WTC11 (cell line): Measurements from ENCODE around the gene TUBA1A. TPM values are rescaled to one million over a fixed set of nuclear protein-coding genes. Genes with fewer than 3 reads are reported as not detected.

Experiments
- ATAC-seq: fragments of 200-7000 bp; cut with Tn5 transposase; 2 replicates; pipeline ENCODE4 v1.10.0; 2021; ENCODE audit warnings: mild to moderate bottlenecking, moderate library complexity
- CTCF ChIA-PET: fragments of 300-600 bp; sonication (Branson Sonifier 250); formaldehyde crosslinking; loops from one replicate; lab custom pipeline; 2021; ENCODE audit warnings: antibody characterized with exemption; lab: Charles Lee
- POLR2A ChIA-PET: fragments of 350-600 bp; sonication (Branson Sonifier 250); formaldehyde crosslinking; loops from one replicate; lab custom pipeline; 2021; ENCODE audit warnings: antibody characterized with exemption; lab: Charles Lee
- DNase-seq: peaks from one replicate; pipeline ENCODE4 v3.0.0; 2021; ENCODE audit warnings: low spot score
- H3K27ac Mint-ChIP-seq: 2 replicates; pipeline ENCODE4 v1.8.0; 2021; ENCODE audit warnings: mixed read lengths
- H3K27me3 Mint-ChIP-seq: 2 replicates; pipeline ENCODE4 v1.8.0; 2021; ENCODE audit warnings: low read depth, mild to moderate bottlenecking, moderate library complexity, mixed read lengths
- H3K36me3 Mint-ChIP-seq: 2 replicates; pipeline ENCODE4 v1.8.0; 2021; ENCODE audit warnings: mixed read lengths
- H3K4me1 Mint-ChIP-seq: 2 replicates; pipeline ENCODE4 v1.8.0; 2022; ENCODE audit warnings: mixed read lengths
- H3K4me3 Mint-ChIP-seq: 2 replicates; pipeline ENCODE4 v1.8.0; 2021; ENCODE audit warnings: mild to moderate bottlenecking, moderate library complexity, mixed read lengths
- H3K9me3 Mint-ChIP-seq: 2 replicates; pipeline ENCODE4 v1.8.0; 2021; ENCODE audit warnings: mixed read lengths
- AR ChIP-seq: fragments of 250-450 bp; sonication (Bioruptor Pico); IDR thresholded peaks from 2 replicates; pipeline ENCODE4 v1.9.0; 2021; ENCODE audit warnings: mild to moderate bottlenecking
- CREB1 ChIP-seq: sonication (generic); formaldehyde crosslinking; IDR thresholded peaks from 2 replicates; pipeline ENCODE4 v1.8.0; 2023; ENCODE audit warnings: mild to moderate bottlenecking, missing genetic modification reagents
- CREM ChIP-seq: sonication (generic); formaldehyde crosslinking; IDR thresholded peaks from 2 replicates; pipeline ENCODE4 v1.8.1; 2022; ENCODE audit warnings: mild to moderate bottlenecking, missing genetic modification reagents, moderate library complexity
- ELF4 ChIP-seq: sonication (generic); formaldehyde crosslinking; IDR thresholded peaks from 2 replicates; pipeline ENCODE4 v1.8.1; 2022; ENCODE audit warnings: low read depth, mild to moderate bottlenecking, moderate library complexity, missing genetic modification reagents
- ETV6 ChIP-seq: sonication (generic); formaldehyde crosslinking; IDR thresholded peaks from 2 replicates; pipeline ENCODE4 v1.8.1; 2022; ENCODE audit warnings: mild to moderate bottlenecking, missing genetic modification reagents
- HMGA2 ChIP-seq: fragments of 250-450 bp; sonication (Bioruptor Pico); IDR thresholded peaks from 2 replicates; pipeline ENCODE4 v1.4.0; 2021; ENCODE audit warnings: mild to moderate bottlenecking, moderate library complexity
- JAZF1 ChIP-seq: fragments of 250-450 bp; sonication (Bioruptor Pico); IDR thresholded peaks from 2 replicates; pipeline ENCODE4 v1.9.0; 2021; ENCODE audit warnings: moderate library complexity, mild to moderate bottlenecking, inconsistent platforms
- MYBL2 ChIP-seq: sonication (generic); formaldehyde crosslinking; IDR thresholded peaks from 2 replicates; pipeline ENCODE4 v1.8.1; 2023; ENCODE audit warnings: mild to moderate bottlenecking, moderate library complexity, missing genetic modification reagents
- NFE2L1 ChIP-seq: sonication (generic); formaldehyde crosslinking; IDR thresholded peaks from 2 replicates; pipeline ENCODE4 v1.8.1; 2023; ENCODE audit warnings: missing genetic modification reagents
- NR1H2 ChIP-seq: sonication (generic); formaldehyde crosslinking; IDR thresholded peaks from 2 replicates; pipeline ENCODE4 v1.9.0; 2021; ENCODE audit warnings: mild to moderate bottlenecking, moderate library complexity, missing genetic modification reagents
- OVOL2 ChIP-seq: fragments of 250-450 bp; sonication (Bioruptor Pico); IDR thresholded peaks from 2 replicates; pipeline ENCODE4 v1.9.0; 2021; ENCODE audit warnings: mild to moderate bottlenecking, borderline replicate concordance
- PRRX2 ChIP-seq: fragments of 250-450 bp; sonication (Bioruptor Pico); IDR thresholded peaks from 2 replicates; pipeline ENCODE4 v1.8.0; 2021; ENCODE audit warnings: mild to moderate bottlenecking
- RELA ChIP-seq: sonication (generic); formaldehyde crosslinking; IDR thresholded peaks from 2 replicates; pipeline ENCODE4 v1.8.1; 2022; ENCODE audit warnings: missing genetic modification reagents, mild to moderate bottlenecking, borderline replicate concordance
- USF2 ChIP-seq: sonication (generic); formaldehyde crosslinking; IDR thresholded peaks from 2 replicates; pipeline ENCODE4 v1.8.1; 2023; ENCODE audit warnings: mild to moderate bottlenecking, missing genetic modification reagents, moderate library complexity
- ZMAT4 ChIP-seq: fragments of 250-450 bp; sonication (Bioruptor Pico); IDR thresholded peaks from 2 replicates; pipeline ENCODE4 v1.9.0; 2021; ENCODE audit warnings: mild to moderate bottlenecking
- ZNF396 ChIP-seq: fragments of 250-450 bp; sonication (Bioruptor Pico); IDR thresholded peaks from 2 replicates; pipeline ENCODE4 v1.8.0; 2021; ENCODE audit warnings: mild to moderate bottlenecking, moderate library complexity, borderline replicate concordance
- ZNF425 ChIP-seq: fragments of 250-450 bp; sonication (Bioruptor Pico); conservative IDR thresholded peaks from 2 replicates; pipeline ENCODE4 v1.9.0; 2021; ENCODE audit warnings: mild to moderate bottlenecking
- ZSCAN18 ChIP-seq: fragments of 250-450 bp; sonication (Bioruptor Pico); IDR thresholded peaks from 2 replicates; pipeline ENCODE4 v2.1.2; 2022; ENCODE audit warnings: mild to moderate bottlenecking, moderate library complexity
- total RNA-seq: library from RNA; stranded (reverse); gene quantifications from 3 replicates; pipeline ENCODE4 v1.2.3, GENCODE V29; 2021

Gene TUBA1A
- total RNA-seq, 1 experiment from 2014 or later: 226 TPM

GRCh38 chr12:49230176-49230804 is 41.4 kb upstream of the TUBA1A start:
- Mint-ChIP-seq H3K27me3 (peaks cover 6% of the 10 kb centered on the region; the same call in 1 of the 2 replicates), H3K4me1 (peaks cover 27% of the 10 kb centered on the region), H3K4me3 (no peak overlapping the region)
- TF ChIP-seq MYBL2 (CRISPR knock-in tag): no peak
- no peak for TF ChIP-seq ZSCAN18 (CRISPR knock-in tag)
- no peak for TF ChIP-seq HMGA2 (CRISPR knock-in tag)
- no peak for TF ChIP-seq JAZF1
- no peak for TF ChIP-seq PRRX2
- TF ChIP-seq CREB1: no peak
- no peak for TF ChIP-seq OVOL2 (CRISPR knock-in tag)
- no peak for TF ChIP-seq ZMAT4 (CRISPR knock-in tag)
- no peak for TF ChIP-seq ELF4 (CRISPR knock-in tag)
- TF ChIP-seq AR (CRISPR knock-in tag): no peak
- no peak for TF ChIP-seq RELA
- no peak for TF ChIP-seq ETV6 (CRISPR knock-in tag)
- TF ChIP-seq CREM (CRISPR knock-in tag): no peak
- TF ChIP-seq NR1H2 (CRISPR knock-in tag): no peak
- TF ChIP-seq, all 79 proteins: peak for 0
- DNase-seq: no peak
- H3K36me3 Mint-ChIP-seq: no peaks in the 10 kb centered on the region
- ATAC-seq: no peak
- POLR2A ChIA-PET: no interaction called here
- no peaks in the 10 kb centered on the region for H3K9me3 Mint-ChIP-seq
- no peak overlapping the region for H3K27ac Mint-ChIP-seq
- CTCF ChIA-PET: interaction anchor here (1.1 kb wide), 1 partner anchor 99 kb away, joined by 3 read pairs; no protein-coding TSS in a partner anchor

GRCh38 chr12:49228653-49229052 is 39.8 kb upstream of the TUBA1A start:
- H3K4me1 Mint-ChIP-seq: peaks cover 21% of the 10 kb centered on the region
- H3K4me3 Mint-ChIP-seq: no peak overlapping the region
- DNase-seq (no peak), ATAC-seq (no peak)
- H3K27ac Mint-ChIP-seq: no peak overlapping the region
- H3K27me3 Mint-ChIP-seq: peaks cover 4% of the 10 kb centered on the region; the same call in 1 of the 2 replicates
- no peaks in the 10 kb centered on the region for H3K9me3 Mint-ChIP-seq
- POLR2A ChIA-PET: no interaction called here
- TF ChIP-seq ZNF425 (no peak), NFE2L1 (no peak), ZNF396 (no peak), USF2 (CRISPR knock-in tag) (no peak)
- CTCF ChIA-PET: no interaction called here
- no peaks in the 10 kb centered on the region for H3K36me3 Mint-ChIP-seq
